ENCODE data around the gene NKX1-2.

NKX1-2 gene

DNA sequence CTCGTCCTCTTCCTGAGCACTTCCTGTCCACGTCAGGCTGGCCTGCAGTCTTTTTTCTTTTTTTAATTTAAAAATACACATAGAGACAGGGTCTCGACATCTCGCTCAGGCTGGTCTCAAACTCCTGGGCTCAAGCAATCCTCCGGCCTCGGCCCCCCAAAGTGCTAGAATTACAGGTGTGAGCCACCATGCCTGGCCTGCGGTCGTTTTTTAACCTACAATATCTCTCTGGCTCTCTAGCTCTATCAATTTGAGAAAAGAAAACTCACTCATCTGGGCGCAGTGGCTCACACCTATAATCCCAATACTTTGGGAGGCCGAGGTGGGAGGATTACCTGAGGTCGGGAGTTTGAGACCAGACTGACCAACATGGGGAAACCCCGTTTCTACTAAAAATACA lies 27.1 kb downstream of the NKX1-2 start:
- TF ChIP-seq SPI1 (IDR thresholded peaks at IDR 0.05; ENCODE audit: borderline replicate concordance, low read depth) = no peak
- DNase-seq (ENCODE audit: low read depth in 1 of 2, low spot score in 1 of 2) = no peak
- peaks cover 37% of the 10 kb centered on the region for H3K27me3 ChIP-seq (ENCODE audit: insufficient read depth, poor library complexity, severe bottlenecking)
- H3K27ac ChIP-seq (replicated peaks) = no peak overlapping the region
- no peak overlapping the region for H3K4me3 ChIP-seq (replicated peaks; ENCODE audit: insufficient read depth, low read length)

GRCh38 chr10:124420254-124420653 lies 29.6 kb downstream of the NKX1-2 start:
- TF ChIP-seq, protein P1, sequence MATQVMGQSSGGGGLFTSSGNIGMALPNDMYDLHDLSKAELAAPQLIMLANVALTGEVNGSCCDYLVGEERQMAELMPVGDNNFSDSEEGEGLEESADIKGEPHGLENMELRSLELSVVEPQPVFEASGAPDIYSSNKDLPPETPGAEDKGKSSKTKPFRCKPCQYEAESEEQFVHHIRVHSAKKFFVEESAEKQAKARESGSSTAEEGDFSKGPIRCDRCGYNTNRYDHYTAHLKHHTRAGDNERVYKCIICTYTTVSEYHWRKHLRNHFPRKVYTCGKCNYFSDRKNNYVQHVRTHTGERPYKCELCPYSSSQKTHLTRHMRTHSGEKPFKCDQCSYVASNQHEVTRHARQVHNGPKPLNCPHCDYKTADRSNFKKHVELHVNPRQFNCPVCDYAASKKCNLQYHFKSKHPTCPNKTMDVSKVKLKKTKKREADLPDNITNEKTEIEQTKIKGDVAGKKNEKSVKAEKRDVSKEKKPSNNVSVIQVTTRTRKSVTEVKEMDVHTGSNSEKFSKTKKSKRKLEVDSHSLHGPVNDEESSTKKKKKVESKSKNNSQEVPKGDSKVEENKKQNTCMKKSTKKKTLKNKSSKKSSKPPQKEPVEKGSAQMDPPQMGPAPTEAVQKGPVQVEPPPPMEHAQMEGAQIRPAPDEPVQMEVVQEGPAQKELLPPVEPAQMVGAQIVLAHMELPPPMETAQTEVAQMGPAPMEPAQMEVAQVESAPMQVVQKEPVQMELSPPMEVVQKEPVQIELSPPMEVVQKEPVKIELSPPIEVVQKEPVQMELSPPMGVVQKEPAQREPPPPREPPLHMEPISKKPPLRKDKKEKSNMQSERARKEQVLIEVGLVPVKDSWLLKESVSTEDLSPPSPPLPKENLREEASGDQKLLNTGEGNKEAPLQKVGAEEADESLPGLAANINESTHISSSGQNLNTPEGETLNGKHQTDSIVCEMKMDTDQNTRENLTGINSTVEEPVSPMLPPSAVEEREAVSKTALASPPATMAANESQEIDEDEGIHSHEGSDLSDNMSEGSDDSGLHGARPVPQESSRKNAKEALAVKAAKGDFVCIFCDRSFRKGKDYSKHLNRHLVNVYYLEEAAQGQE (IDR thresholded peaks at IDR 0.05; ENCODE audit: insufficient replicate concordance, low read depth) = no peak
- TF ChIP-seq SPI1 (IDR thresholded peaks at IDR 0.05; ENCODE audit: borderline replicate concordance, low read depth) (no peak), GABPA (IDR thresholded peaks at IDR 0.05; ENCODE audit: low read depth) (no peak), POLR2AphosphoS5 (IDR thresholded peaks at IDR 0.05; ENCODE audit: low read depth) (no peak)
- TF ChIP-seq, protein P2, sequence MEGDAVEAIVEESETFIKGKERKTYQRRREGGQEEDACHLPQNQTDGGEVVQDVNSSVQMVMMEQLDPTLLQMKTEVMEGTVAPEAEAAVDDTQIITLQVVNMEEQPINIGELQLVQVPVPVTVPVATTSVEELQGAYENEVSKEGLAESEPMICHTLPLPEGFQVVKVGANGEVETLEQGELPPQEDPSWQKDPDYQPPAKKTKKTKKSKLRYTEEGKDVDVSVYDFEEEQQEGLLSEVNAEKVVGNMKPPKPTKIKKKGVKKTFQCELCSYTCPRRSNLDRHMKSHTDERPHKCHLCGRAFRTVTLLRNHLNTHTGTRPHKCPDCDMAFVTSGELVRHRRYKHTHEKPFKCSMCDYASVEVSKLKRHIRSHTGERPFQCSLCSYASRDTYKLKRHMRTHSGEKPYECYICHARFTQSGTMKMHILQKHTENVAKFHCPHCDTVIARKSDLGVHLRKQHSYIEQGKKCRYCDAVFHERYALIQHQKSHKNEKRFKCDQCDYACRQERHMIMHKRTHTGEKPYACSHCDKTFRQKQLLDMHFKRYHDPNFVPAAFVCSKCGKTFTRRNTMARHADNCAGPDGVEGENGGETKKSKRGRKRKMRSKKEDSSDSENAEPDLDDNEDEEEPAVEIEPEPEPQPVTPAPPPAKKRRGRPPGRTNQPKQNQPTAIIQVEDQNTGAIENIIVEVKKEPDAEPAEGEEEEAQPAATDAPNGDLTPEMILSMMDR (IDR thresholded peaks at IDR 0.05; ENCODE audit: insufficient read depth, low read length) = no peak
- Histone ChIP-seq H3K27ac (replicated peaks) (no peak overlapping the region), H3K27me3 (ENCODE audit: insufficient read depth, poor library complexity, severe bottlenecking) (peaks cover 37% of the 10 kb centered on the region), H3K4me3 (replicated peaks; ENCODE audit: insufficient read depth, low read length) (no peak overlapping the region)
- no peak for DNase-seq (ENCODE audit: low read depth in 1 of 2, low spot score in 1 of 2)

- no peak for DNase-seq (ENCODE audit: low read depth in 1 of 2, low spot score in 1 of 2)
- peaks cover 37% of the 10 kb centered on the region for H3K27me3 ChIP-seq (ENCODE audit: insufficient read depth, poor library complexity, severe bottlenecking)
- H3K4me3 ChIP-seq (replicated peaks; ENCODE audit: insufficient read depth, low read length) = no peak overlapping the region
- H3K27ac ChIP-seq (replicated peaks) = no peak overlapping the region
- TF ChIP-seq, protein P2 (IDR thresholded peaks at IDR 0.05; ENCODE audit: insufficient read depth, low read length) = no peak
- TF ChIP-seq GABPA (IDR thresholded peaks at IDR 0.05; ENCODE audit: low read depth) (no peak), SPI1 (IDR thresholded peaks at IDR 0.05; ENCODE audit: borderline replicate concordance, low read depth) (no peak), POLR2AphosphoS5 (IDR thresholded peaks at IDR 0.05; ENCODE audit: low read depth) (no peak)
- TF ChIP-seq, protein P1 (IDR thresholded peaks at IDR 0.05; ENCODE audit: insufficient replicate concordance, low read depth) = no peak
Measured at GRCh38 chr10:124419635-124420034, 30.2 kb downstream of the NKX1-2 start.

GRCh38 chr10:124418726-124419501 lies 30.9 kb downstream of the NKX1-2 start, which contains the start of gene OAT:
TSS of gene OAT (minus strand) at chr10:124418923. CDS start at chr10:124412171, 6,752 bp downstream.
- Histone ChIP-seq H3K4me3 (replicated peaks; ENCODE audit: insufficient read depth, low read length) (peak within 1 kb of the TSS; percentile 57), H3K27ac (replicated peaks) (no peak within 1 kb of the TSS), H3K27me3 (ENCODE audit: insufficient read depth, poor library complexity, severe bottlenecking) (peaks cover 39% of the 10 kb centered on the region)
- TF ChIP-seq SPI1 (IDR thresholded peaks at IDR 0.05; ENCODE audit: borderline replicate concordance, low read depth) = no peak
- TF ChIP-seq POLR2AphosphoS5 (IDR thresholded peaks at IDR 0.05; ENCODE audit: low read depth) = no peak
- TF ChIP-seq, protein P1 (IDR thresholded peaks at IDR 0.05; ENCODE audit: insufficient replicate concordance, low read depth) = no peak
- TF ChIP-seq, protein P2 (IDR thresholded peaks at IDR 0.05; ENCODE audit: insufficient read depth, low read length) = no peak
- no peak for TF ChIP-seq GABPA (IDR thresholded peaks at IDR 0.05; ENCODE audit: low read depth)
- peak; percentile 72 to 84 for DNase-seq (ENCODE audit: low read depth in 1 of 2, low spot score in 1 of 2)

Data from HL-60 (cell line).